C4-2B (cell line): ENCODE measurements around the gene SORL1.

Experiments used
- CTCF ChIP-seq: fragments of 450-650 bp; conservative IDR thresholded peaks from 2 replicates; pipeline ENCODE4 v1.5.1; 2017; ENCODE audit warnings: mild to moderate bottlenecking
- ZFX ChIP-seq: fragments of 450-650 bp; IDR thresholded peaks from 2 replicates; pipeline ENCODE4 v1.6.1; 2017

- TF ChIP-seq CTCF (no peak), ZFX (no peak)
Observed at GRCh38 chr11:121533601-121534000, 81.5 kb downstream of the SORL1 start.
